HFF-Myc (cell line): ENCODE measurements around the gene GINS1.

Experiments
- DNase-seq: peaks from one replicate; pipeline ENCODE4 v3.0.0-alpha.2; 2011; ENCODE audit warnings: low read depth; ENCODE audit errors: extremely low read depth
- H3K4me3 ChIP-seq: replicated peaks from 2 replicates; pipeline ENCODE4 v1.5.1; 2011; ENCODE audit warnings: low read depth, mild to moderate bottlenecking, control low read depth, low read length
- TF ChIP-seq, protein P1 (sequence below): IDR thresholded peaks from 2 replicates; pipeline ENCODE4 v1.5.1; 2012; ENCODE audit warnings: mild to moderate bottlenecking, low read depth, low read length, control low read depth; ENCODE audit errors: missing control alignments

GINS1 gene

DNA sequence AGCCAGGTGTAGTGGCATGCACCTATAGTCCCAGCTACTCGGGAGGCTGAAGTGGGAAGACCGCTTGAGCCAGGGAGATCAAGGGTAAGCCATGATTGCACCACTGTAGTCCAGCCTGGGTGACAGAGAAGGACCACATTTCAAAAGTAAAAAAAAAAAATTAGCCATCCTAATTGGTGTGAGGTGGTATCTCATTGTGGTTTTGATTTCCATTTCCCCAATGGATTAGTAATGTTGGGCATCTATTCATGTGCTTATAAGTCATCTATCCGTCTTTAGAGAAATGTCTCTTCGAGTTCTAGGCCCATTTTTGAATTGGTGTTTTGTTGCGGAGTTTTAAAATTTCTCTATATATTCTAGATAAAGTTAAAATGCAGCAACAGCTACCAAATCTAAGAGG lies 38.5 kb upstream of the GINS1 start:
- DNase-seq = no peak
- H3K4me3 ChIP-seq = no peak overlapping the region
- TF ChIP-seq, protein P1, sequence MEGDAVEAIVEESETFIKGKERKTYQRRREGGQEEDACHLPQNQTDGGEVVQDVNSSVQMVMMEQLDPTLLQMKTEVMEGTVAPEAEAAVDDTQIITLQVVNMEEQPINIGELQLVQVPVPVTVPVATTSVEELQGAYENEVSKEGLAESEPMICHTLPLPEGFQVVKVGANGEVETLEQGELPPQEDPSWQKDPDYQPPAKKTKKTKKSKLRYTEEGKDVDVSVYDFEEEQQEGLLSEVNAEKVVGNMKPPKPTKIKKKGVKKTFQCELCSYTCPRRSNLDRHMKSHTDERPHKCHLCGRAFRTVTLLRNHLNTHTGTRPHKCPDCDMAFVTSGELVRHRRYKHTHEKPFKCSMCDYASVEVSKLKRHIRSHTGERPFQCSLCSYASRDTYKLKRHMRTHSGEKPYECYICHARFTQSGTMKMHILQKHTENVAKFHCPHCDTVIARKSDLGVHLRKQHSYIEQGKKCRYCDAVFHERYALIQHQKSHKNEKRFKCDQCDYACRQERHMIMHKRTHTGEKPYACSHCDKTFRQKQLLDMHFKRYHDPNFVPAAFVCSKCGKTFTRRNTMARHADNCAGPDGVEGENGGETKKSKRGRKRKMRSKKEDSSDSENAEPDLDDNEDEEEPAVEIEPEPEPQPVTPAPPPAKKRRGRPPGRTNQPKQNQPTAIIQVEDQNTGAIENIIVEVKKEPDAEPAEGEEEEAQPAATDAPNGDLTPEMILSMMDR = no peak

DNA sequence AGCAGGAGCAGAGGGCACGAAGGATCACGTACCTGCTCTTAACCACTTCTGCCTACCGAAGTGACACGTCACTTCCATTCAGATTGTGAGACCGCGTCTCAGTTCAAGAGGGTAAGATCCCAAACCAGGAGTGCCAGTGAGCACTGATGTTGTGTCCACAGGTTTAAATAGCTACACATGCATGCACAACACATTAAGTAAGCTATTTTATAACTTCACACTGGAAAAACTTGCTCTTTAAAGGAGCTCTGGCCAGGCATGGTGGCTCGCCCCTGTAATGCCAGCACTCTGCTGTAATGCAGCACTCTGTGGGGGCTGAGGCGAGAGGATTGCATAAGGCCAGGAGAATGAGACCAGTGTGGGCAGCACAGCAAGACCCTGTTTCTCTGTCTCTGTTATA lies 37.9 kb upstream of the GINS1 start:
- TF ChIP-seq, protein P1 = no peak
- no peak overlapping the region for H3K4me3 ChIP-seq
- no peak for DNase-seq

- no peak for DNase-seq
- no peak overlapping the region for H3K4me3 ChIP-seq
- TF ChIP-seq, protein P1 = no peak
Measured at GRCh38 chr20:25369971-25370370, 37.5 kb upstream of the GINS1 start.

- no peak overlapping the region for H3K4me3 ChIP-seq
- peak; percentile 87 for DNase-seq
- TF ChIP-seq, protein P1 = no peak
Measured at GRCh38 chr20:25372584-25373336, 34.7 kb upstream of the GINS1 start.

GRCh38 chr20:25374842-25375241 lies 32.6 kb upstream of the GINS1 start:
- no peak overlapping the region for H3K4me3 ChIP-seq
- TF ChIP-seq, protein P1 = no peak
- DNase-seq = no peak

- TF ChIP-seq, protein P1 = no peak
- H3K4me3 ChIP-seq = no peak overlapping the region
- DNase-seq = no peak
Measured at GRCh38 chr20:25376236-25376635, 31.2 kb upstream of the GINS1 start.

- TF ChIP-seq, protein P1 = no peak
- H3K4me3 ChIP-seq = no peak overlapping the region
- no peak for DNase-seq
Measured at GRCh38 chr20:25376886-25377285, 30.6 kb upstream of the GINS1 start.
